HepG2 (cell line): ENCODE results near the gene TERB2. TPM values are rescaled to one million over a fixed set of nuclear protein-coding genes. Genes with fewer than 3 reads are reported as not detected.

Experiments used
- ASH2L ChIP-seq: fragments of 300-600, 200-600 bp; sonication (generic); IDR thresholded peaks from 2 replicates; pipeline ENCODE4 v1.7.0; 2017; ENCODE audit warnings: low read depth, mild to moderate bottlenecking, moderate library complexity, mixed read lengths, low read length; ENCODE audit not compliant: insufficient read length
- CCAR2 ChIP-seq: fragments of 200-400 bp; formaldehyde crosslinking; optimal IDR thresholded peaks from 2 replicates; pipeline ENCODE3; 2018; ENCODE audit warnings: low read depth, mild to moderate bottlenecking, low read length, moderate library complexity
- FOXA1 ChIP-seq, 2 experiments: fragments of 450-650 bp in 1 of 2; sonication (generic) in 1 of 2; formaldehyde crosslinking in 1 of 2; IDR thresholded peaks; 2 replicates each; pipeline versions ENCODE4 v1.4.0 to v1.6.1; 2016 to 2020; ENCODE audit warnings: missing genetic modification reagents in 1 of 2
- FOXC1 ChIP-seq: sonication (generic); formaldehyde crosslinking; IDR thresholded peaks from 2 replicates; pipeline ENCODE4 v1.8.0; 2022; ENCODE audit warnings: mild to moderate bottlenecking, missing genetic modification reagents, borderline replicate concordance
- GATAD2A ChIP-seq: IDR thresholded peaks from 2 replicates; pipeline ENCODE4 v1.6.1; 2016
- JUN ChIP-seq: sonication (generic); formaldehyde crosslinking; IDR thresholded peaks from 2 replicates; pipeline ENCODE4 v1.4.0; 2020; ENCODE audit warnings: mild to moderate bottlenecking, missing genetic modification reagents
- KAT2B ChIP-seq: fragments of 150-350 bp; IDR thresholded peaks from 2 replicates; pipeline ENCODE4 v1.6.1; 2014; ENCODE audit warnings: low read depth, low read length, borderline replicate concordance
- NCOA1 ChIP-seq: sonication (generic); formaldehyde crosslinking; IDR thresholded peaks from 2 replicates; pipeline ENCODE4 v1.9.0; 2021; ENCODE audit warnings: missing genetic modification reagents
- NFAT5 ChIP-seq: sonication (generic); formaldehyde crosslinking; IDR thresholded peaks from 2 replicates; pipeline ENCODE4 v1.4.0; 2020; ENCODE audit warnings: missing genetic modification reagents
- NR2F1 ChIP-seq, 2 experiments: fragments of 450-650 bp in 1 of 2; formaldehyde crosslinking in 1 of 2; IDR thresholded peaks; 2 replicates each; pipeline versions ENCODE4 v1.5.0 to v1.6.1; 2016 to 2020; ENCODE audit warnings: mild to moderate bottlenecking in 1 of 2, missing compliant biosample characterization in 1 of 2, missing genetic modification reagents in 1 of 2, moderate library complexity in 1 of 2
- SOX5 ChIP-seq: IDR thresholded peaks from 2 replicates; pipeline ENCODE4 v1.6.1; 2016; ENCODE audit warnings: borderline replicate concordance
- SRF ChIP-seq: IDR thresholded peaks from 2 replicates; pipeline ENCODE4 v1.6.1; 2011; ENCODE audit warnings: mild to moderate bottlenecking, low read depth, low read length, moderate library complexity
- U2AF2 ChIP-seq: fragments of 200-400 bp; formaldehyde crosslinking; IDR thresholded peaks from 2 replicates; pipeline ENCODE4 v1.6.1; 2017; ENCODE audit warnings: low read depth, mild to moderate bottlenecking, low read length
- USF2 ChIP-seq, 2 experiments: sonication (generic) in 1 of 2; formaldehyde crosslinking in 1 of 2; IDR thresholded peaks; 2 replicates each; pipeline versions ENCODE4 v1.5.1 to v1.6.1; 2011 to 2020; ENCODE audit warnings: borderline replicate concordance in 1 of 2, low read depth in 1 of 2, low read length in 1 of 2, mild to moderate bottlenecking in 1 of 2, missing genetic modification reagents in 1 of 2, moderate library complexity in 1 of 2
- ZBTB26 ChIP-seq: IDR thresholded peaks from 2 replicates; pipeline ENCODE4 v1.6.1; 2016; ENCODE audit warnings: missing compliant biosample characterization, missing genetic modification reagents, borderline replicate concordance
- ZNF503 ChIP-seq: sonication (generic); formaldehyde crosslinking; IDR thresholded peaks from 2 replicates; pipeline ENCODE4 v1.4.0; 2020; ENCODE audit warnings: missing genetic modification reagents
- ZNF83 ChIP-seq: sonication (generic); formaldehyde crosslinking; IDR thresholded peaks from 2 replicates; pipeline ENCODE4 v1.4.0; 2020; ENCODE audit warnings: missing genetic modification reagents, mild to moderate bottlenecking, borderline replicate concordance
- polyA plus RNA-seq, 8 experiments: library from polyadenylated mRNA; depleted of rRNA in 3 of 8; stranded (reverse) in 7 of 8; unstranded in 1 of 8; fragments of >200 nt; fragmentation: Illumina TruSeq in 4 of 8; extraction: Trizol in 4 of 8; gene quantifications; 2 replicates each; pipeline versions ENCODE4 v1.2.1 to v1.2.3, GENCODE V29; 2011 to 2016; ENCODE audit warnings: low read depth in 4 of 8, missing spikeins in 1 of 8, mixed read lengths in 1 of 8; ENCODE audit not compliant: insufficient read depth in 1 of 8
- total RNA-seq, 5 experiments: library from RNA; depleted of rRNA; stranded (reverse); fragments of >200 nt; fragmentation: Illumina TruSeq; extraction: Trizol; gene quantifications; 2 replicates each; pipeline ENCODE4 v1.2.3, GENCODE V29; 2016; ENCODE audit warnings: low read depth in 1 of 5

The TERB2 gene
- total and polyA plus RNA-seq, 2 of the 13 experiments (the other 11 are each of a cell fraction or from before 2014, with no cell fraction given) = not detected

GRCh38 chr15:45022871-45023658 is 66.6 kb downstream of the TERB2 start, which contains the start of gene SORD (continued):
- TF ChIP-seq ZNF503 (CRISPR knock-in tag) (no peak), NCOA1 (CRISPR knock-in tag) (peak; percentile 78), FOXA1 (IDR thresholded peaks at IDR 0.05) (no peak), FOXA1 (CRISPR knock-in tag; IDR thresholded peaks at IDR 0.05) (no peak), SRF (no peak), GATAD2A (CRISPR knock-in tag) (no peak; the same call in 1 of the 2 replicates), CCAR2 (no peak), ZBTB26 (CRISPR knock-in tag) (no peak), FOXC1 (no peak), USF2 (IDR thresholded peaks at IDR 0.05; ENCODE audit: low read depth, low read length) (no peak), USF2 (CRISPR knock-in tag; IDR thresholded peaks at IDR 0.05; ENCODE audit: borderline replicate concordance) (no peak), ZNF83 (CRISPR knock-in tag) (0 out of 2 replicates have a peak, but pooled peaks have one; percentile 75), JUN (no peak), SOX5 (no peak), ASH2L (no peak), NFAT5 (CRISPR knock-in tag) (no peak), NR2F1 (CRISPR knock-in tag; IDR thresholded peaks at IDR 0.05) (no peak), KAT2B (no peak), U2AF2 (no peak)
